HL-60 (cell line): Measurements from ENCODE around the gene RBPJ.

Experiments used
- POLR2AphosphoS5 ChIP-seq: IDR thresholded peaks from 2 replicates; pipeline ENCODE4 v1.6.1; 2012; ENCODE audit warnings: low read depth
- TF ChIP-seq, protein P1 (sequence below): IDR thresholded peaks from one replicate; pipeline ENCODE4 v1.5.1; 2011; ENCODE audit warnings: low read length, control low read depth, inconsistent platforms; ENCODE audit not compliant: insufficient read depth
- TF ChIP-seq, protein P2 (sequence below): IDR thresholded peaks from 2 replicates; pipeline ENCODE4 v1.6.1; 2012; ENCODE audit warnings: low read depth; ENCODE audit not compliant: insufficient replicate concordance

GRCh38 chr4:26326791-26327190, 6.0 kb downstream of the RBPJ start:
- TF ChIP-seq, protein P1, sequence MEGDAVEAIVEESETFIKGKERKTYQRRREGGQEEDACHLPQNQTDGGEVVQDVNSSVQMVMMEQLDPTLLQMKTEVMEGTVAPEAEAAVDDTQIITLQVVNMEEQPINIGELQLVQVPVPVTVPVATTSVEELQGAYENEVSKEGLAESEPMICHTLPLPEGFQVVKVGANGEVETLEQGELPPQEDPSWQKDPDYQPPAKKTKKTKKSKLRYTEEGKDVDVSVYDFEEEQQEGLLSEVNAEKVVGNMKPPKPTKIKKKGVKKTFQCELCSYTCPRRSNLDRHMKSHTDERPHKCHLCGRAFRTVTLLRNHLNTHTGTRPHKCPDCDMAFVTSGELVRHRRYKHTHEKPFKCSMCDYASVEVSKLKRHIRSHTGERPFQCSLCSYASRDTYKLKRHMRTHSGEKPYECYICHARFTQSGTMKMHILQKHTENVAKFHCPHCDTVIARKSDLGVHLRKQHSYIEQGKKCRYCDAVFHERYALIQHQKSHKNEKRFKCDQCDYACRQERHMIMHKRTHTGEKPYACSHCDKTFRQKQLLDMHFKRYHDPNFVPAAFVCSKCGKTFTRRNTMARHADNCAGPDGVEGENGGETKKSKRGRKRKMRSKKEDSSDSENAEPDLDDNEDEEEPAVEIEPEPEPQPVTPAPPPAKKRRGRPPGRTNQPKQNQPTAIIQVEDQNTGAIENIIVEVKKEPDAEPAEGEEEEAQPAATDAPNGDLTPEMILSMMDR = no peak
- no peak for TF ChIP-seq POLR2AphosphoS5
- TF ChIP-seq, protein P2, sequence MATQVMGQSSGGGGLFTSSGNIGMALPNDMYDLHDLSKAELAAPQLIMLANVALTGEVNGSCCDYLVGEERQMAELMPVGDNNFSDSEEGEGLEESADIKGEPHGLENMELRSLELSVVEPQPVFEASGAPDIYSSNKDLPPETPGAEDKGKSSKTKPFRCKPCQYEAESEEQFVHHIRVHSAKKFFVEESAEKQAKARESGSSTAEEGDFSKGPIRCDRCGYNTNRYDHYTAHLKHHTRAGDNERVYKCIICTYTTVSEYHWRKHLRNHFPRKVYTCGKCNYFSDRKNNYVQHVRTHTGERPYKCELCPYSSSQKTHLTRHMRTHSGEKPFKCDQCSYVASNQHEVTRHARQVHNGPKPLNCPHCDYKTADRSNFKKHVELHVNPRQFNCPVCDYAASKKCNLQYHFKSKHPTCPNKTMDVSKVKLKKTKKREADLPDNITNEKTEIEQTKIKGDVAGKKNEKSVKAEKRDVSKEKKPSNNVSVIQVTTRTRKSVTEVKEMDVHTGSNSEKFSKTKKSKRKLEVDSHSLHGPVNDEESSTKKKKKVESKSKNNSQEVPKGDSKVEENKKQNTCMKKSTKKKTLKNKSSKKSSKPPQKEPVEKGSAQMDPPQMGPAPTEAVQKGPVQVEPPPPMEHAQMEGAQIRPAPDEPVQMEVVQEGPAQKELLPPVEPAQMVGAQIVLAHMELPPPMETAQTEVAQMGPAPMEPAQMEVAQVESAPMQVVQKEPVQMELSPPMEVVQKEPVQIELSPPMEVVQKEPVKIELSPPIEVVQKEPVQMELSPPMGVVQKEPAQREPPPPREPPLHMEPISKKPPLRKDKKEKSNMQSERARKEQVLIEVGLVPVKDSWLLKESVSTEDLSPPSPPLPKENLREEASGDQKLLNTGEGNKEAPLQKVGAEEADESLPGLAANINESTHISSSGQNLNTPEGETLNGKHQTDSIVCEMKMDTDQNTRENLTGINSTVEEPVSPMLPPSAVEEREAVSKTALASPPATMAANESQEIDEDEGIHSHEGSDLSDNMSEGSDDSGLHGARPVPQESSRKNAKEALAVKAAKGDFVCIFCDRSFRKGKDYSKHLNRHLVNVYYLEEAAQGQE = no peak
